Duodenal mucosa (tissue), 2 donors: ENCODE results near the gene TOGARAM2.
A peak's percentile ranks its signal among the peaks of the same experiment; 100 is the strongest.

Source experiments
- H3K27ac ChIP-seq: one replicate; pipeline ENCODE4 v1.7.0; 2013; ENCODE audit warnings: low read depth, low read length
- H3K27me3 ChIP-seq, 2 donors: one replicate each; pipeline ENCODE4 v1.7.0; 2013; ENCODE audit warnings: low read length in 2 of 2, control low read depth in 1 of 2; ENCODE audit not compliant: insufficient read depth in 2 of 2, control insufficient read depth in 1 of 2
- H3K36me3 ChIP-seq, 2 donors: one replicate each; pipeline ENCODE4 v1.7.0; 2013; ENCODE audit warnings: low read length in 2 of 2, control low read depth in 1 of 2; ENCODE audit not compliant: insufficient read depth in 2 of 2, control insufficient read depth in 1 of 2
- H3K4me1 ChIP-seq, 2 donors: one replicate each; pipeline ENCODE4 v1.7.0; 2013; ENCODE audit warnings: low read length in 2 of 2, control low read depth in 1 of 2; ENCODE audit not compliant: insufficient read depth in 2 of 2, control insufficient read depth in 1 of 2
- H3K4me3 ChIP-seq, 2 donors: one replicate each; pipeline ENCODE4 v1.7.0; 2013; ENCODE audit warnings: low read length in 2 of 2, low read depth in 1 of 2
- H3K9ac ChIP-seq, 2 donors: one replicate each; pipeline ENCODE4 v1.7.0; 2013; ENCODE audit warnings: low read length in 2 of 2, low read depth in 1 of 2
- H3K9me3 ChIP-seq, 2 donors: one replicate each; pipeline ENCODE4 v1.7.0; 2013; ENCODE audit warnings: low read length in 2 of 2, control low read depth in 1 of 2; ENCODE audit not compliant: control insufficient read depth in 1 of 2

The TOGARAM2 gene

GRCh38 chr2:29061616-29062015 is 80.5 kb downstream of the TOGARAM2 start:
- Histone ChIP-seq H3K9me3 (no peaks in the 10 kb centered on the region), H3K9ac (no peak overlapping the region), H3K4me1 (peaks cover 0 to 3% of the 10 kb centered on the region in 2 donors), H3K27ac (no peak overlapping the region), H3K36me3 (no peaks in the 10 kb centered on the region), H3K27me3 (no peaks in the 10 kb centered on the region), H3K4me3 (no peak overlapping the region)

DNA sequence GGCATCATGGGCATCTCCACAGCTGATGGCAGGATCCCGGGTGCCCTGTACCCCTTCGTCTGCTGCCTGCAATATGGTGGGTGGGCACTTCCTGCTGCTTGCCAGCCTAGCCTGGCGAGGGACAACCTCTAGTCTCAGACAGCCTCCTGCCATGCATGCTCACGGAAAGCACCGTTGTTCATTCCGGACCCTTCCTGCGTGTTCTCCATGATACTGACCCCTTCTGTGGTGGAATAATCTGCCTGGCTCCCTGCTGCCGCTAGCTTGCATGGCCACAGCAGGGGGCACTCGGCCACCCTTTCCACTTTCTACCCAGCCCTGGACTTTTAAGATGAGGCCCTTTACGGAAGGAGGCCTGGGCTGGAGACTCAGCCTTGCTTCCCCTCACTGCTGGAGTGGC is 81.3 kb downstream of the TOGARAM2 start:
- H3K36me3 ChIP-seq = no peaks in the 10 kb centered on the region
- no peak overlapping the region for H3K4me3 ChIP-seq
- peaks cover 0 to 3% of the 10 kb centered on the region in 2 donors for H3K4me1 ChIP-seq
- no peaks in the 10 kb centered on the region for H3K9me3 ChIP-seq
- no peaks in the 10 kb centered on the region for H3K27me3 ChIP-seq
- no peak overlapping the region for H3K9ac ChIP-seq
- H3K27ac ChIP-seq = no peak overlapping the region

- Histone ChIP-seq H3K9ac (no peak overlapping the region), H3K4me1 (peaks cover 0 to 3% of the 10 kb centered on the region in 2 donors), H3K27me3 (no peaks in the 10 kb centered on the region), H3K36me3 (no peaks in the 10 kb centered on the region), H3K9me3 (no peaks in the 10 kb centered on the region), H3K27ac (no peak overlapping the region), H3K4me3 (no peak overlapping the region)
Measured at GRCh38 chr2:29063056-29063455, 82.0 kb downstream of the TOGARAM2 start.

DNA sequence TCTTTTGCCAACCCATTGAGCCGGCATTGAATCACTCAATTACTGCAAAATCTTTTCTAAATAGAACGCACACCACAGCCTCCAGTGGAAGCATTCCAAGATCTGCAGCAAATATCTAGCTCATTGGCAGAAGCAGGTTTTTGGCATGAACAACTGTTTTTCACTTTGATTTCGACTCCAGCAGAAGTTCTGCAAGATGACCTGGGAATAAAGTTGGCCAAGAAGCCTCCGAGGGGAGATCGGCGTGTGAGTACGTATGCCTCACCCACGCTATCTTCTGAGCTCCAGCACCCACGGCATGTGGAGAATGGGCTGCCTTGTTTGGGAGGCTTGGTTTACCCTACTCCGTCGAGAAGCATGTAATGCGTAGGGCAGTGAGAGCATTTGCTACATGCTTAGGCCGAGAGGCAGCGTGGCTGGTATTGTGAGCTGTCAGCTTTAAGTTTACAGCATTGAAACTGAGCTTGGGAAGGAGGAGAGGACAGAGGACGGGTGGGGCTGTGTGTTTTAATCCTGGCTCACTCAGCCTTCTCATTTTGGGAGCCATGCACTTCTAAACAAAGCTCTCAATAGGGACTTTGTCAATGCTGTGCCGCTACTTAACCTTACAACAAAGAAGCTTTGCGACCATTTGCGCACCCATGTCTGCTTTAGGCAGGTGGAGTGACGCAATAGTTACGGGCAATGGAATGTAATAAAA is 82.7 kb downstream of the TOGARAM2 start:
- Histone ChIP-seq H3K4me1 (peaks cover 0 to 3% of the 10 kb centered on the region in 2 donors), H3K27me3 (no peaks in the 10 kb centered on the region), H3K9me3 (no peaks in the 10 kb centered on the region), H3K36me3 (no peaks in the 10 kb centered on the region), H3K4me3 (no peak overlapping the region), H3K27ac (no peak overlapping the region), H3K9ac (no peak overlapping the region)

DNA sequence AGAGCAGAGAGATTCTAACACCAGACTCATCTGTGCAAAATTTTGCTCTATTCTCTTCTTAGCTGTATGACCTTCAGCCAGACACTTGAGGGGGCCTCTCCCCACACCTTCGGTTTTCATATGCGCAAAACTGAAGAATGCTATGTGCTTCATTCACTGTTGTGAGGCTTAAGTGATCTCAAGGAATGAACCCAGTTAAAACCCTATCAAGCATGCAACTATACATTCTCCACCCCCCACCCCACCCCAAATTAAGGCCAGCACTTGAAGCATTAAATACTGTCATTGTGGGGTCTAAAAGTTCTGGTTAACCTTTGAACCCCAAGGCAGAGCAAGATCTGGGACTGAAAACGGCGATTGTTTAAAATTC is 83.2 kb downstream of the TOGARAM2 start:
- Histone ChIP-seq H3K4me3 (no peak overlapping the region), H3K27ac (no peak overlapping the region), H3K36me3 (no peaks in the 10 kb centered on the region), H3K4me1 (peaks cover 0 to 3% of the 10 kb centered on the region in 2 donors), H3K9ac (no peak overlapping the region), H3K27me3 (no peaks in the 10 kb centered on the region), H3K9me3 (no peaks in the 10 kb centered on the region)

- H3K9ac ChIP-seq = no peak overlapping the region
- peak overlapping the region; percentile 26 for H3K27ac ChIP-seq
- H3K27me3 ChIP-seq = no peaks in the 10 kb centered on the region
- no peaks in the 10 kb centered on the region for H3K36me3 ChIP-seq
- no peaks in the 10 kb centered on the region for H3K9me3 ChIP-seq
- no peak overlapping the region for H3K4me3 ChIP-seq
- H3K4me1 ChIP-seq = peaks cover 0 to 3% of the 10 kb centered on the region in 2 donors
Measured at GRCh38 chr2:29064746-29065067, 83.6 kb downstream of the TOGARAM2 start.

- H3K27me3 ChIP-seq = no peaks in the 10 kb centered on the region
- no peaks in the 10 kb centered on the region for H3K9me3 ChIP-seq
- no peak overlapping the region for H3K9ac ChIP-seq
- peaks cover 0 to 3% of the 10 kb centered on the region in 2 donors for H3K4me1 ChIP-seq
- no peak overlapping the region for H3K4me3 ChIP-seq
- H3K27ac ChIP-seq = peak overlapping the region; percentile 26
- no peaks in the 10 kb centered on the region for H3K36me3 ChIP-seq
Measured at GRCh38 chr2:29065068-29065811, 84.1 kb downstream of the TOGARAM2 start.

DNA sequence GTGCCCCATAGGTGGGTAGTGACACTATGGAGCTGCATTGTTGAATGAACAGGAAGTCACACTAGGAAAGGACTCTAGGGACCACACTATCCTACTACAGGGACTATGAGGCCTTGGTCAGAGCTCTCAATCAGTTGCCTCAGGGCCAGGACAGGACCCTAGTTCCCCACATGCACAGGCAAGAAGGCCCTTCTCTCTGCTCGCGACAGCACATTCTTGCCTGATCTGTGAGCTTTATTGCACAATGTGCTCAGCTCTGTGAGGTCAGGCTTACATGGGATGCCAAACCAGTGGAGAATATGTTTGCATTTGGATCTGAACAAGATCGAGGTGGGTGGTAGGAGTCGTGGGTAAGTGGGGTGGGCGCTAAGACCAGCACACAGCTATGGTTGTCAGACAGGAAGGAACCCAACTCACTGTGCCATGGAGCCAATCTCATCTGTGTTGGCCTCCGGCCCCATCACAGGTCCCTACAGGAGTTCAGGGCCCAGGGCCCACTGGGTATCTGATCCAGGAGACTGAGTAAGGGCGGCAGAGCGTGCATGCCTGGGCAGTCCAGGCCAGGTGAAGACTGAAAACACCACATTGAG is 85.3 kb downstream of the TOGARAM2 start:
- H3K4me1 ChIP-seq = peaks cover 0 to 3% of the 10 kb centered on the region in 2 donors

GRCh38 chr2:29066997-29067605 is 86.0 kb downstream of the TOGARAM2 start:
- Histone ChIP-seq H3K9me3 (no peaks in the 10 kb centered on the region), H3K27me3 (no peaks in the 10 kb centered on the region), H3K9ac (no peak overlapping the region), H3K27ac (no peak overlapping the region), H3K4me1 (peaks cover 0 to 3% of the 10 kb centered on the region in 2 donors), H3K4me3 (no peak overlapping the region), H3K36me3 (no peaks in the 10 kb centered on the region)

More for the DNA sequence above, 85.3 kb downstream of the TOGARAM2 start:
- no peak overlapping the region for H3K4me3 ChIP-seq
- H3K27me3 ChIP-seq = no peaks in the 10 kb centered on the region
- no peak overlapping the region for H3K9ac ChIP-seq
- H3K9me3 ChIP-seq = no peaks in the 10 kb centered on the region
- no peak overlapping the region for H3K27ac ChIP-seq
- no peaks in the 10 kb centered on the region for H3K36me3 ChIP-seq

GRCh38 chr2:29068513-29068912 is 87.4 kb downstream of the TOGARAM2 start:
- no peaks in the 10 kb centered on the region for H3K36me3 ChIP-seq
- H3K27me3 ChIP-seq = peaks cover 0 to 3% of the 10 kb centered on the region in 2 donors
- H3K4me3 ChIP-seq = no peak overlapping the region
- H3K9ac ChIP-seq = no peak overlapping the region
- H3K9me3 ChIP-seq = no peaks in the 10 kb centered on the region
- no peak overlapping the region for H3K27ac ChIP-seq
- H3K4me1 ChIP-seq = peaks cover 0 to 3% of the 10 kb centered on the region in 2 donors
